RWPE2 (cell line): ENCODE results near the gene PRMT6.

Experiments
- ATAC-seq: fragments of 200-7000 bp; cut with Tn5 transposase; 3 replicates; pipeline ENCODE4 v1.9.1; 2021; ENCODE audit warnings: low read depth
- DNase-seq: peaks from one replicate; pipeline ENCODE4 v3.0.0-alpha.2; 2020; ENCODE audit warnings: low spot score
- H3K27ac ChIP-seq: fragments of 450-650 bp; 2 replicates; pipeline ENCODE4 v1.5.1; 2017; ENCODE audit warnings: mild to moderate bottlenecking; ENCODE audit not compliant: poor library complexity, severe bottlenecking
- H3K27me3 ChIP-seq: fragments of 250-450 bp; sonication (Bioruptor Pico); 2 replicates; pipeline ENCODE4 v1.5.1; 2021; ENCODE audit warnings: mild to moderate bottlenecking, moderate library complexity; ENCODE audit not compliant: insufficient read depth, poor library complexity, severe bottlenecking
- H3K36me3 ChIP-seq: fragments of 250-450 bp; sonication (Bioruptor Pico); 2 replicates; pipeline ENCODE4 v1.5.1; 2020; ENCODE audit warnings: low read depth, mild to moderate bottlenecking, moderate library complexity
- H3K4me1 ChIP-seq: fragments of 250-450 bp; sonication (Bioruptor Pico); 2 replicates; pipeline ENCODE4 v1.5.1; 2021; ENCODE audit warnings: mild to moderate bottlenecking, moderate library complexity; ENCODE audit not compliant: insufficient read depth, poor library complexity, severe bottlenecking
- H3K4me3 ChIP-seq: fragments of 250-450 bp; sonication (Bioruptor Pico); 2 replicates; pipeline ENCODE4 v1.5.1; 2021; ENCODE audit warnings: mild to moderate bottlenecking, moderate library complexity; ENCODE audit not compliant: severe bottlenecking
- H3K9me3 ChIP-seq: fragments of 250-450 bp; sonication (Bioruptor Pico); 2 replicates; pipeline ENCODE4 v1.5.1; 2021; ENCODE audit warnings: mild to moderate bottlenecking, moderate library complexity; ENCODE audit not compliant: severe bottlenecking
- TF ChIP-seq, protein P1 (sequence below): fragments of 450-650 bp; IDR thresholded peaks from one replicate; pipeline ENCODE4 v1.5.1; 2017; ENCODE audit warnings: mild to moderate bottlenecking, moderate library complexity; ENCODE audit not compliant: poor library complexity, severe bottlenecking

The PRMT6 gene

DNA sequence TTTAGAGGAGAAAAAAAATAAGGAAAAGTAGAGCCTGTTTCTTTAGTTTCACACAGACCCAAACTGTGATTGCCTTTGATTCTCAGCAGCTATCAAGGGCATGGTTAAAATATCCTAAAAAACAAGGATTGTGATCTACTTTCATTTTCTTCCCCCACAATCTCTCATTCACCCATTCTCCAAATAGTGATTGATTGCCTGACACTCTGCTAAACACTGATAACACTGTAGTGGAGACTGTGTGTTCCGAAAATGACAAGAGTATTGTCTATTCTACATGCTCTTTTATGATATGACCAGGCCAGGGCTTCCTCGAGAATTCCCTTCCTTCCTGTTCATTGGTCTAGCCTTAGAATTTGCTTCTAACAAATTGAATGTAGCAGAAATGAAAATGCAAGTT is 40.2 kb downstream of the PRMT6 start:
- TF ChIP-seq, protein P1, sequence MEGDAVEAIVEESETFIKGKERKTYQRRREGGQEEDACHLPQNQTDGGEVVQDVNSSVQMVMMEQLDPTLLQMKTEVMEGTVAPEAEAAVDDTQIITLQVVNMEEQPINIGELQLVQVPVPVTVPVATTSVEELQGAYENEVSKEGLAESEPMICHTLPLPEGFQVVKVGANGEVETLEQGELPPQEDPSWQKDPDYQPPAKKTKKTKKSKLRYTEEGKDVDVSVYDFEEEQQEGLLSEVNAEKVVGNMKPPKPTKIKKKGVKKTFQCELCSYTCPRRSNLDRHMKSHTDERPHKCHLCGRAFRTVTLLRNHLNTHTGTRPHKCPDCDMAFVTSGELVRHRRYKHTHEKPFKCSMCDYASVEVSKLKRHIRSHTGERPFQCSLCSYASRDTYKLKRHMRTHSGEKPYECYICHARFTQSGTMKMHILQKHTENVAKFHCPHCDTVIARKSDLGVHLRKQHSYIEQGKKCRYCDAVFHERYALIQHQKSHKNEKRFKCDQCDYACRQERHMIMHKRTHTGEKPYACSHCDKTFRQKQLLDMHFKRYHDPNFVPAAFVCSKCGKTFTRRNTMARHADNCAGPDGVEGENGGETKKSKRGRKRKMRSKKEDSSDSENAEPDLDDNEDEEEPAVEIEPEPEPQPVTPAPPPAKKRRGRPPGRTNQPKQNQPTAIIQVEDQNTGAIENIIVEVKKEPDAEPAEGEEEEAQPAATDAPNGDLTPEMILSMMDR: no peak
- Histone ChIP-seq H3K4me3 (no peak overlapping the region), H3K9me3 (no peaks in the 10 kb centered on the region), H3K4me1 (no peaks in the 10 kb centered on the region), H3K27me3 (no peaks in the 10 kb centered on the region), H3K27ac (no peak overlapping the region), H3K36me3 (no peaks in the 10 kb centered on the region)
- DNase-seq (no peak), ATAC-seq (no peak)

- H3K4me3 ChIP-seq: no peak overlapping the region
- no peaks in the 10 kb centered on the region for H3K4me1 ChIP-seq
- TF ChIP-seq, protein P1: no peak
- H3K27me3 ChIP-seq: no peaks in the 10 kb centered on the region
- DNase-seq (no peak), ATAC-seq (no peak)
- H3K27ac ChIP-seq: no peak overlapping the region
- no peaks in the 10 kb centered on the region for H3K36me3 ChIP-seq
- no peaks in the 10 kb centered on the region for H3K9me3 ChIP-seq
These were observed 42.5 kb downstream of the PRMT6 start for GRCh38 chr1:107098961-107099360.

DNA sequence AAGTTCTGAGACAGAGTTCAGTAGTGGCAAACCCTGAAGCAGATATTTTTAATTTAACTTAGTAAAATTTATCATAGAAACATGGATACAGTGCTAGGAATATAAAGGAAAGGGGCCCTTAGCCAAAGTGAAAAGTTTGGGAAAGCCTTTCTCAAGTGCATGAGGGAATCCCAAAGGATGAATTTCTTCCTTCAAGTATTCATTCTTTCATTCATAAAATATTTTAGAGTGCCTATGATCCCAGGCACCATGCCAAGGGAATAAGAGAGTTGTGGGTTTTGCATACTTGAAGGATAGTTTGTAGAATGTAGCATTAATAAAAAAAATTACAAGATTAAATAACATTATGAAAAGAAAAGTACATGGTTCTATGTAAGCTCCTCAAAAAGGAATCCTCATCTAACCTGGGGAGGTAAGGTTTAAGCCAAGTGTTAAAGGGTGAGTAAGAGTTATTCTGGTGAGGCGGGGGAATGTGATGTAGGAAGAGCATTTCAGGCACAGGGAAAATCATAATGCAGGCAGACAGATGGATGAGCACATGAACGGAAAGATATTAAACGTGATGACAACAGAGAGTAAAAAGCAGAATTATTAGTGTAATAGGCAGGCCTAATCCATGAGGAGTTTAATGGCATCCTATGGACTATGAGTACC is 44.0 kb downstream of the PRMT6 start:
- no peak overlapping the region for H3K27ac ChIP-seq
- H3K9me3 ChIP-seq: no peaks in the 10 kb centered on the region
- no peaks in the 10 kb centered on the region for H3K4me1 ChIP-seq
- DNase-seq (no peak), ATAC-seq (no peak)
- no peak overlapping the region for H3K4me3 ChIP-seq
- TF ChIP-seq, protein P1: no peak
- H3K27me3 ChIP-seq: no peaks in the 10 kb centered on the region
- H3K36me3 ChIP-seq: no peaks in the 10 kb centered on the region

DNA sequence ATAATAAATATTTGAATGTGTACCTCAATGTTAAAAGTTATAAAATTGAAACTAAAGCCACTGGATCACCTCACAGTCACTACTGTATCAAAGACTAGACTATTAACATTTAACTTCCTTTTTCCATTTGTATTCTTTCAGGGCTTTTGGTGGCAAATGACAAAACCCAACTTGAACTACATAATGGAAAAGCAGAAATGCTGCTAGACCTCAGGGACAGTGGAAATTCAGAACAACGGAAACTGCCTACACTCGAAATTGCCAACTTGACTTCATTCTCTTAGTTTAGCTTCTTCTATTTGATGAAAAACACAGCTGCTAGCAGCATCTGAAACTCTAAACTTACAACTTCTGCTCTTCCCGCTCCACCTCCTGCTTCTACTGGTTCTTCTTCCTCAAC is 49.4 kb downstream of the PRMT6 start:
- TF ChIP-seq, protein P1: no peak
- no peak overlapping the region for H3K27ac ChIP-seq
- ATAC-seq: no peak

More for the DNA sequence above, 49.4 kb downstream of the PRMT6 start:
- Histone ChIP-seq H3K9me3 (no peaks in the 10 kb centered on the region), H3K4me1 (no peaks in the 10 kb centered on the region), H3K36me3 (no peaks in the 10 kb centered on the region), H3K4me3 (no peak overlapping the region), H3K27me3 (no peaks in the 10 kb centered on the region)
- DNase-seq: no peak
